Nucleus accumbens (tissue), 56 donors: ENCODE measurements around the gene EML1.
A peak's percentile ranks its signal among the peaks of the same experiment; 100 is the strongest.

Experiments
- DNase-seq, 56 donors: peaks; one replicate each; lab custom pipeline; 2025; lab: John Stamatoyannopoulos, UW

EML1 gene

DNA sequence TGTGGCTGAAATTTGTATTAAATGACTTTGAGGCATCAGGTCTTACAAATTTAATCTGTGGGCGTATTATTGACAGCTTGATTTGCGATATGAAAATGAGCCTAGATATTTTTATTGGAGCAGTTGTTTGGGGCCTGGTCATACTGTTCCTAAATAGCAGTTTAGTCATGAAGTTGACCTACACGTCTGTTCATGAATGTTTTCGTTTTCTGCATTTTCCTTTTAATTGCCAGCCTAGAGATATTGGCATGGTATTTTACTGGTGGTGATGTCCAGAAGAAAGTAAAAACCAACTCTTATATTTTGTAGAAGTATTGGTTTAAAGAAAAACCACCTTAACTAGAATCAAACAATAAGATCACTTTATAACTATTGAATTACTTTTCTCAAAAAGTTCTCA, 1.8 kb downstream of the EML1 start:
- DNase-seq, result no peak

DNA sequence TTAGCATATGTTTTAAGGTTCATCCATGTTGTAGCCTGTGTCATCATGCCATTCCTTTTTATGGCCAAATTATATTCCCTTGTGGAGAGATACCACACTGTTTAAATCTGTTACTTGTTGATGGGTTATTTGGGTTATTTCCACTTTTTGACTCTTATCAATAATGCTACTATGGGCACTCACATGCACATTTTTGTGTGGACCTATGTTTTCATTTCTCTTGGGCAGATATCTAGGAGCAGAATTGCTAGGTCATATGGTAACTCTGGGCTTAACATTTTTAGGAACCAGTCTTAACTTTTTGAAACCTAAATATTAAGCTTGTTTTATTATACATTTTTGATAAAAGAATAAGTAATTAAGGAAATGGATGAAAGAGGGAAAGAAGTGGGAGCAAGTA, 4.0 kb downstream of the EML1 start:
- DNase-seq, result no peak

DNA sequence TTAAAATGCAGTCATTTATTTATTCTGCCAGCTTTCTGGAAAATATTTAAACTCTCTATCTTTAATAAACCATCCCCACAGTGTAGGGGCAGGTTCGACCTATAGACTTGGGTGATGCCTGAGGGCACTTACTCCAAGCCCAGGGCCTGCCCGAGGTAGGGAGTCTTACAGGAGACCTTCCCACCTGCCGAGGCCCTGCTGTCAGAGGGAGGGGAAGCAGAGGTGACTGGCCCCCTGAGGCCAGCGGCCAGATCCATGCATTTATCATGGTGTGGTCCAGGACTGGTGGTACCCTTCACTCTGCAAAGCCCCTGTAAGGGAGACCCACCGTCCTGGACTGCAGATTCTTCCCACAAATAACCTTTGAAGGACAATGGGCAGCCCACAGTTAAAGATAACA, 7.6 kb downstream of the EML1 start:
- no peak for DNase-seq

DNA sequence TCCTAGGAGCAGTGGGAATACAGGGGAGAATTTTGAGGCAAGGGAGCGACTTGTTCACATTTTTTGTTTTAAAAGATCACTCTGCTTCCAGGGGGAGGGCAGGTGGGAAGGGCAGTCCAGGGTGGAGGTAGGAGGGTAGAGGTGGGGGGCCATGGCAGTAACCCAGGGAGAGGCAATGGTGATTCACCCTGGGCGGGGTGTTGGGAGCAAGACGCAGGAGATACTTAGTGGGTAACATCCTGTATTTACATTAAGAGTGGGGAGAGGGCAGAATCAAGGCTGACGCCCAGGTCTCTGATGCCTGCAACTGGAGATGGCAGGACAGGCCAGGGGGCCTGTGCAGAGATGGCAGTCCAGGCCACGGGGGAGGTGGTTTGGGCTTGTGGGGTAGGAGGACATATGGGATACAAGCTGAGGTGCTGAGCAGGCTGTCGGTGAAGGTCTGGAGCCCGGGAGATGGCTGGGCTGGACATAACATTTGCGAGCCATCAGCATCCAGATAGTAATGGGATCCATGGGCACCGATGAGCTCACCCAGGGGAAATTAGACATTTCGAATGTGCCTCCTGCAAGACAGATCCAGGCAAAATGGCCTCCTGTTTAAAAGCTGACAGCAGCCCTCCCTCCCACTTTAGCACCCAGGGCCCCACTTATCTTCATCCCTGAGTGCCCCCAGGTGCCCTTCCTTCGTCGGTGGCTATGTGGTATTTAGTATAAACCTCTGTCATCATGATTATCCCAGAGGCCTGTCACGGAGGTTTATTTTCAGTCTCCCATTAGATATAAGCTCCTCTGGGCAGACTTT, 9.3 kb downstream of the EML1 start:
- DNase-seq, result no peak

DNA sequence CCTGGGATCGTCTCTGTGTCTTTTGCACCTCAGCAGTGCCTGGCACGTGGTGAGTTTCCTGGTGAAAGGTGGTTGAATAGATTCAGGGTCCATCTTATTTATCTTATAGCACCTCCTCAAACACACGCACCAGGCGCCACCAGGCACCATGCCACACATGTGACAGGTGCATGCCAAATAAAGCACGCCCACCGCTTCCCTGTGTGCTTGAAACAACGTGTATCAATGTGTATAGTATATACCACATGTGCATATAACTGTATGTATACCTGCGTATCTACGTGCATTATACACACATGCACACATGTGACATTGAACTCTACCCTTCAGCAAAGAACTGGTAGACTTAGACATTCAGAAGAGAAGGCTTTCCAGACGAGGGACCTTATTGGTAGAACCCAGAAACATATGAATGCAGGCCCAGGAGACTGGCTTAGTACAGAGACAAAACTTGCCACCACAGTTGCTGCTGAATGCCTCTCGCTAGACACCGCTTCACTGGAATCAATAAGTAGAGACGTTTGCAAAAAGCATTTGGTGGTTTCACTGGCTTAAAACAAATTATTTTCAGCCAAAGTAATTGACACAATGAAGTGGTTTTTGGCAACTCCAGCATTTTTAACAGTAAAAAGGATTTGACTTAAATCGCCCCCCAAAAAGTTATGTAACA, 10.0 kb downstream of the EML1 start:
- no peak for DNase-seq

DNA sequence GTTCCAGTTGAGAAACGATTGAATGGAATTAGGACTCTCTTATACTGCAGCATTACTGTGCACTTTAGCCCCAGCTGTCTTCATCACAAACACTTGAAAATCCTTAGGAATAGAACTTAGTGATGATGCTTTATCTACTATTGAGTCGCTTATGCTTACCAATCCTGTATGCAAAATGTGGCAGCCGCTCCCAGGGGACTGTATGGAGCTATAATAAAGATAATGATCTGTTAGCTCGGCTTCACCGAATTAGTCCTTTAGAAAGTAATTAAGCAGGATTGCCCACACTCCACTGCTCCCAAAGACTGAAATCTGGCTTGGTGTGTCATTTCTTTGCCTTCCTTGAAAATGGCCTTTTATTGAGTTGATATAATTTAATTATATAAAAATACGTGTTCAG, 10.6 kb downstream of the EML1 start:
- DNase-seq, result no peak

DNA sequence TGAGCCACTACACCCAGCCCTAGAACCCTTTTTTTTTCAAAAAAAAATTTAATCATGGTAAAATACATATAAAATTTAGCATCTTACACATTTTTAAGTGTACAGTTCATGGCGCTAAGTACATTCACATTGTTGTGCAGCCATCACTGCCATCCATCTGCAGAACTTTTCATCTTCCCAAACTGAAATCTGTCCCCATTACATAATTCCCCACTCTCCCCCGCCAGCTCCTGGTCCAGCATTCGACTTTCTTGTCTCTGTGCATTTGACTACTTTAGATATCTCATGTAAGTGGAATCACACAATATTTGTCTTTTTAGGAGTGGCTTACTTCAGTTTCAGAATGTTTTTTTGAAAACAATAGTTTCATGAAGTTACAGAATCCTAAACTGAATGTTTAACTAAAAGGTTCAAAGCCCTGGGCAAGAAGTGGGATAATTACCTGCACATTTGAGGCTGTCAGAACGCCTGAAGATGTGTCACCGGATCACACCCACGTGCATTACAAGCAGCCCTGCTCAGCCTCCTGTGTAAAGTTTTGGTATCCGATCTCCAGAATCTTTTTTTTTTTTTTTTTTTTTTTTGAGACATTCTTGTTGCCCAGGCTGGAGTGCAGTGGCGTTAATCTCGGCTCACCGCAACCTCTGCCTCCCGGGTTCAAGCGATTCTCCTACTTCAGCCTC, 12.7 kb downstream of the EML1 start:
- DNase-seq, result peak in 12 of 56 donors; percentile 21 to 75 (median 42)

DNA sequence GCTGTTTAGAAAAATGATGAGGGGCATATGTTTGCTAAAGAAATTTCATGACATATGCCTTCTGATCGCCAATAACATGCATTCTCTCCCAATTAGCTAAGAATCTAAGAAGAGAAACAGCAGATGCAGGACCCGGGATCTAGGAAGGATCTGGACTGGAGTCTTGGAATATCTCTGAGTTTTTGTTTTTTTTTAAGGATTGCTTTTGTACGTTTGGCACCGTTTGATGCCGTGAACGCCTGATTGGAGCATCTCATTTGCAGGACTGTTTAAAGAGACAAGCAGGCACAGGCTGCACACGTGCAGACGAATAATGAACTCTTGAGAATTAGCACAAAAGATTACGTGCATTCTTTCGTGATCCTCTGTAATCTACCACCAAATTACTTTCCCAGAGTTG, 13.6 kb downstream of the EML1 start:
- no peak for DNase-seq

DNA sequence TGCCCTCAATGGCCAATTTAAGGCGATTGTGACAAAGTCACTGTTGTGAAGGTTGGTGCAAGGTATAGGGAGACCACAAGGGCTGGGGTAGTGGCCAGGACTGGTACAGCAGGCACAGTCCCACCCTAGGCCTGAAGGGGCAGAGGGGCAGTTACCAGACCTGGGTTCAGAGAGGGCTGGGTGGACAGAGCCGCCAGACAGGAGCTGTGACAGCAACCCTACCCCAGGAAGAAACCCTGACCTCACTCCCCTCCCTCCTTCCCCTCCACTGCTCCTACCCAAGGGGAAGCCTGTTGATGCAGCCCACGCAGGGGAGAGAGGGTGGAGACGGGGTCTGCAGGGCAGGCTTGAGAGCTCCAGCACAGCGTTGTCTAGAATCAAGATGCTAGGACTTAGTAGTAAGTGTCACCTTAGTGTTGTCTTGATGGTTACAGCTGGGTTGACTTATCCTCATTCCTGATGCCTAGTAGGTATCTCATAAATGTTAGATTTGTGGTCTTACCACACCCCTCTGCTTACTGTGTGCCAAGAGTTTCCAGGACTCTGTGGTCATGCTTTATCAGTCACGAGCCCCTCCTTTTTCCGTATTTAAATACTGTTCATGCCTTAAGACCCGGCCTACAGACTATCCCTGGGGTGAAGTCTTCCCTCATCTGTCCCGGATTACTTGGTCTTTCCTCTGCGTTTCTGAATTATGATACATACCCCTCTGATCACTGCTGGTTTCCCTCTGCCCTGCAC, 14.4 kb downstream of the EML1 start:
- DNase-seq, result no peak

DNA sequence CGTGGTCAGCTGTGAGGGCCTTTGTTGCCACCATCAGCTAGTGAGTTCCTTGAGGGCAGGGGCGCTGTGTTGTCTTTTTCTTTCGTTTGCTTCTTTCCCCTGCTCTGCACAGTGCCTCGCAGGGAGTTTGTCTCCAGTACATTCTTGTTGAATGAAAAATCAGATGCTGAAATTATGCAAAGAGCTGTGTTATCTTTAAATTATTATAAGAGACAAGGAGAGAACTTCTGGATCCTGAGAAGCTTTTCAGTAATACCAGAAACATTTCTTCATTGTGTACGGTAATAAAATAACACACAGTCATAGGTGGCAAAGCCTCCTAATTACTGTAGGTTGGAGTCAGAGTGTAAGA, 14.9 kb downstream of the EML1 start:
- DNase-seq, result no peak

DNA sequence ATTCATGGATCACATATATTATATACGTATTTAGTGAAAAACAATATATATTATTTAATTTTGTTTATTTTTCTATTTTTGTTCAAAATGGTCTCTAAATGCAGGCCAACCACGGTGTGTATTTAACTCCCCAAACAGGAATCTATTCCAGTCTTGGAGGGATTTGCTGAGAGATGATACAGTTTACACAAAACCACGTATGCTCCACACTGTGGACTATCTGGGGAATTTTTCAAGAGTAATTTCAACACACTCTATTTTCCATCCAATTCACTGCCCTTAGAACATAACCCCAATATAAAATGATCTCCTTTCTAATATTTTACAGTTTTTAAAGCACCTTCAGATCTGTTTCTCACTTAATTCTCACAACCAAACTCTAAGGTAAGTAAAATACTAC, 15.3 kb downstream of the EML1 start:
- no peak for DNase-seq

DNA sequence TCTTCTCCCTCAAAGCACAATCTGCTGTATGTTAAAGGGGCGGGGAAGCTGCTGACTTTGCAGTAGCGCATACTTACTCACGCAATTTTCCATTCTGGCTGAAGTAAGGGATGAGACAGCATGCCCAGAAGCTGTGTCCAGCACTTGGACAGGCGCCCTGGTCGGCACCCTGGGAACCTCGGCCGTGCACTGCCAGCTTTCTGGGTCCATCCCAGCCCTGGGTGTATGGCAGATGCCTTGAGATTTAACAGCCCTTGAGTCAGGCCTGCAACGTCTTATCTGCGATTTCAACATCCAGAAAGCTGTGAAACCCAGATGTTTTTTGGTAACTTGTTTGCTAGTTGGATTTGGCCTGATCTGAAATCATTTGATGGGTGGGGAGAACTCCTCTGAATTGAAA, 16.1 kb downstream of the EML1 start:
- DNase-seq, result peak in 10 of 56 donors; percentile 22 to 55 (median 42)

DNA sequence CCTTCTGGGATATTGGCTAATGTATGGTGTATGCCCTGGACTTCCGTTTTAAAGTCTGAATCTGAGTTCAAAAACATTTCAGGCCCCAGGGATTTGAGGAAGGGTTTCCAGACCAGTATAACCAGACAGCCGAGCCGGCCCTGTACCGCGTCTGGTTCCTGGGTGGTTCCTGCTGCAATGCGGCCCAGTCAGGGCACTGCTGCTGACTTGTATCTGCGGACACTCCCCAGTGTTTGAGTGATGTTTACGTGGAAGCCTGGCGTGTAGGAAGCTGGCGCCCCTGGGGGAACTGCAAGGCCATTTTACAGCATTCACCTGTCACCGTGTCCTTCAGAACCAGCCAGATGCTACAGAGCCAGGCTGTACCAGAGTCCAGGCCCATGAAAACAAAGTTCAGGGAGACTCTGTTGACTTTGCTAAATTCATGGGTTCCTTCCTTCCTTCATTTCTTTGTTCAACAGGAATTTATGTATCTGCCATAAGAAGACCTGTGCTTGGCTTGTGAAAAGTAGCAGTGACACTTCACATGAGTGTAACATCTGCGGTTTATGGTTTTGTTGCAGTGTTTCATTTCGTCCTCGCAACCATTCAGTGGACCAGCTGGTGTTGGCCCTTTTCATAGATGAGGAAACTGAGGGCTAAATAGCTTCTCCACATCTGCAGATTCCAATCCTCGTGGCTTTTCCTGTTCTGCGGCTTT, 16.8 kb downstream of the EML1 start:
- no peak for DNase-seq

DNA sequence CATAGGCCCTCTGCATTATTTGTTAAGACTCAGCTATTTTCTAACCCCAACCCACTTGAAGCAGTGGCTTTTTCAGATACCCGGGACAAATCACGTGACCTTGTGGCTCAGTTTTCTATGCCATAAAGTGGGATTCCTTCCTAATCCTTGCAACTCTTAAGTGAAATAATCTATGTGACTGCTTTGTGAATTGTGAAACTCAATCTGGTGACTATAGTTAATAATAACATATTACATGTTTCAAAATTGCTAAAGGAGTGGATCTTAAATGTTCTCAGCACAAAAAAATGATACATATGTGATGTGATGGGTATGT, 17.3 kb downstream of the EML1 start:
- DNase-seq, result no peak

DNA sequence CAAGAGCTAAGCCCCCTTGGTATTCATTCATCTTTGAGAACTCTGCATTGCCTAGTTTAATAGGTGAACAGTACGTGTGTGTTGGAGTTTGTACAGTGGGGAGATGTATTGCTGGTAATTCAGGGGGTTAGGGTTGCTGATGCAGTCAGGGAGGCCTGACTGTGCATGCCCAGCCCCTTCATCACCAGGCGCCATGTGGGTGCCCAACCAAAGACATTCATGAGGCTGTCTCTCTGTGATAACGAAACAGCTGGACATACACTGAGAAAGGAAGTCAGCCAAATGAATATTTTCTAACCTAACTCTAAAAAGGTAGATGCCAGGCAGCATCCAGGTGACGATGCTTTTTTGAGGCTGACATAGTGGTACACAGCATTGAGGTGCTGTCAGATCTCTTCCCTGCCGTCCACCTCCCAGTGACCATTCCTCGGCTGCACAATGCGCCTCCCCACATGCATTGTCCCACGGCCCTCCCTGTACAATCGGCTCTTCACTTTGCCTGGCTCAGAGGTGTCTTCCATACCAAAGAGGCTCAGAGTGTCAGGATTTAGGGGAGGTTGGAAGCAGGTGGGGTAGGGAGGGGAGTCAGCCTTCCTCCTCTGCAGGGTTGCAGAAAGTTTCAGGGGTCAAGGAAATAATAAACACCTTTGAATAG, 19.0 kb downstream of the EML1 start:
- no peak for DNase-seq

DNA sequence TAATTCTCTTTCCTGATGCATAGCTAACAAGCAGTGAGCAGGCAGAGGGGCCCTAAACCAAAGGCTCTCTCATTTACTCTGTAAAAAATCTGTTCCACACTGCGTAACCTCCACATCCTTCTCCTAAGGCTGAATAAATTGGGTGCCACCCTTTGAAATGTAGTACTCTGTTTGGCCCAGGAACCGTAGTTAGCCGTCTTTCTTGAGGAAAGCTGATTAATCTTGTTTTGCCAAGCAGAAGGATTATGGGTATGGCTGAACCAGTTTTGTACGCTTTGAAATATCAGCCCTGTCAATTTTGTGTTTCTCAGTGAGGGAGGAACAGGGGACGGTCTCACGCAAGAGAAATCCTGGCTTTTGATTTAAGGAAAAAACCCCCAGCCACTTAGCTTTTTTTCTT, 19.7 kb downstream of the EML1 start:
- no peak for DNase-seq

DNA sequence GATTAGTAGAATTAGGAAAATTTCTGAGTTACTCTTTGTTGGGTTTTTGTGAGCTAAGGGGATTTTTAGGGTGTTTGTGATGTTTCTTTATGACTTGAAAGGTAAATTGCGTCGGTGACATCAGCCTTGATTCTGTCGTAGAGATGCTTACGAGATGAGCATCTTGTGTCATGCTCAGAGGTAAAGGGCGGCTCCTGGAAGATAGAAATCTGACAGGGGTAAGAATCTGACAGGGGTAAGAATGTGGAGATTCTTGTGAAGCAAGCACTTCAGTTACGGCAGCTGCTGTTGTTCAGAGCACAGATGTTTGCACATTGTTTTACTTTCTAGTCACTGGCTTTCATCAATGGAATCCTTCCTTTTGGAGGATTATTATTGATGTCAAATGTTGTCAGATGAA, 22.5 kb downstream of the EML1 start:
- DNase-seq, result no peak

DNA sequence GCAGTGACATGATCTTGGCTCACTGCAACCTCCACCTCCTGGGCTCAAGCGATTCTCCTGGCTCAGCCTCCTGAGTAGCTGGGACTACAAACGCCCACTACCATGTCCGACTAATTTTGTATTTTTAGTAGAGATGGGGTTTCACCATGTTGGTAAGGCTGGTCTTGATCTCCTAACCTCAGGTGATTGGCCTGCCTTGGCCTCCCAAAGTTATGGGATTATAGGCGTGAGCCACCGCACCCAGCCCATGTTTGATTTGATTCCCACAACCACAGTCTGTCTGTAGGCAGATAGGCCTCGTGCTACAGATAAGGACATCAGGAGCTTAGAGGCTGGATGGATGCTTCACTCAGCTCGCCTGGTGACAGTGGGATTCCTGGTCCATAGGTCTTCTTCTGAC, 23.0 kb downstream of the EML1 start:
- DNase-seq, result no peak

DNA sequence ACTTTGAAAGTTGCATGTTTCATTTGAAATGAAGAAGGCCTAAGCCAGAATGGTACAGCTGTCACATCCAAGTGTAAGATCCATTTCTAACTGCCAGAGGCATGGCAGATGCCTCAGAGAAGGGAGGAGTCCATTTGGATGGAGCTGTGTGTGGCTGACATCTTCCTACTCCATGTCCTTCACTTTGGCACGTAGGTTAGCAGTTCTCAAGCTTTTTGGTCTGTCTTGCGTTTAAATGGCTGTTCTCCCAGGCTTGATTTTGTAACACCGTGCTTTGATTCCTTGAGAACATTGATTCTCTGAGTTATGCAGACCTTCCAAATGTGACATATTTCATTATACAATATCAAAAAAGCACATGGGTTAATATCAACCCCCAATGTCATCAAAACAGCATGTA, 23.4 kb downstream of the EML1 start:
- no peak for DNase-seq

DNA sequence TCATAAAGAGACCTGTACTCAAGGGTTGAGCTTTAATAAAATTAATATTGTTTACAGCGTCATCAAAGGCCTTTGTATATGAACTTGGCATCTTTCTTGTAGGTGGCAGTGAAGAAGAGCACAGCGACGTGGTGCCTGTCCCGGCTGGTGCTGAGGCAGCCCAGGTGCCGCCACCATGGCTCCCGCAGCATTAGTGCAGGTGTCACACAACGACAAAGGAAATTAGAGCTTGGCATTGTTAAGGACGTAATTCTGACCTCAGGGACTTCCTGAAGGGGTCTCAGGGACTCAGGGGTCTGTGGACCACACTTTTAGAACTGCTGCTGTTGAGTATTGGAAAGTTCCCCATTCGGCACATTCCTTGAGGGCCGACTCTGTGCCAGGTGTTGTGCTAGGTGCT, 24.1 kb downstream of the EML1 start:
- DNase-seq, result no peak
